HepG2 (cell line): ENCODE data around the gene KAT6B. TPM values are rescaled to one million over a fixed set of nuclear protein-coding genes. Genes with fewer than 3 reads are reported as not detected.

ENCODE experiments used
- ATAC-seq: fragments of 200-7000 bp; cut with Tn5 transposase; 3 replicates; pipeline ENCODE4 v1.9.1; 2020; ENCODE audit warnings: mild to moderate bottlenecking, moderate library complexity
- BruUV-seq: library from RNA; stranded (reverse); fragments of 400-500 nt; replicated peaks from 2 replicates; lab custom pipeline; 2021; lab: Mats Ljungman, UMichigan
- CTCF ChIA-PET: fragments of 300-600 bp; formaldehyde crosslinking; extraction: SDS; loops from one replicate; lab custom pipeline; 2021; ENCODE audit warnings: low total read pairs, inconsistent platforms, low intra/inter-chr PET ratio; lab: Yijun Ruan, JAX
- POLR2A ChIA-PET: fragments of 350-600 bp; sonication (Branson Sonifier 250); formaldehyde crosslinking; loops from one replicate; lab custom pipeline; 2020; ENCODE audit warnings: antibody characterized with exemption, inconsistent platforms; lab: Yijun Ruan, JAX
- DNase-seq: peaks from one replicate; pipeline ENCODE4 v3.0.0-alpha.2; 2015; ENCODE audit warnings: low spot score
- FAIRE-seq: peaks from 3 replicates; lab custom pipeline; 2011; peaks lifted over from hg19 to GRCh38; lab: Jason Lieb, UNC
- H2AFZ ChIP-seq: one replicate; pipeline ENCODE4 v1.6.1; 2011; ENCODE audit warnings: low read length, inconsistent platforms
- H3K27ac ChIP-seq: fragments of 300-600 bp; 3 replicates; pipeline ENCODE4 v1.8.0; 2011; ENCODE audit warnings: mixed run types, mild to moderate bottlenecking, mixed read lengths, low read length, inconsistent platforms; ENCODE audit not compliant: insufficient read depth; ENCODE audit errors: extremely low read length
- H3K27me3 ChIP-seq, 2 experiments: fragments of 200-600 bp in 1 of 2; 2 replicates in 1 of 2; 3 replicates in 1 of 2; pipeline versions ENCODE4 v1.6.0 to v1.8.0; 2011; ENCODE audit warnings: low read length in 2 of 2, mild to moderate bottlenecking in 2 of 2, moderate library complexity in 2 of 2, inconsistent platforms in 1 of 2; ENCODE audit not compliant: insufficient read depth in 2 of 2, control insufficient read depth in 1 of 2
- H3K36me3 ChIP-seq, 2 experiments: fragments of 200-600 bp in 1 of 2; replicated peaks in 1 of 2; 2 replicates in 1 of 2; 3 replicates in 1 of 2; pipeline versions ENCODE4 v1.5.1 to v1.8.0; 2011; ENCODE audit warnings: low read length in 2 of 2, inconsistent platforms in 1 of 2; ENCODE audit not compliant: insufficient read depth in 2 of 2, control insufficient read depth in 1 of 2
- H3K4me1 ChIP-seq: 2 replicates; pipeline ENCODE4 v1.5.1; 2012; ENCODE audit warnings: low read length, inconsistent platforms; ENCODE audit not compliant: insufficient read depth
- H3K4me2 ChIP-seq: 2 replicates; pipeline ENCODE4 v1.6.0; 2011; ENCODE audit warnings: low read depth, low read length, inconsistent platforms
- H3K4me3 ChIP-seq, 3 experiments: fragments of 200-600 bp in 1 of 3; sonication (generic), shearing (Covaris generic) in 1 of 3; replicated peaks in 1 of 3; 2 replicates each; pipeline ENCODE4 v1.5.1; 2011 to 2016; ENCODE audit warnings: low read length in 3 of 3, inconsistent platforms in 2 of 3, low read depth in 2 of 3, mild to moderate bottlenecking in 2 of 3, control low read depth in 1 of 3, mixed read lengths in 1 of 3; ENCODE audit not compliant: insufficient read depth in 1 of 3
- H3K79me2 ChIP-seq: one replicate; pipeline ENCODE4 v1.6.1; 2011; ENCODE audit warnings: low read length, inconsistent platforms; ENCODE audit not compliant: insufficient read depth
- H3K9ac ChIP-seq: 2 replicates; pipeline ENCODE4 v1.6.0; 2011; ENCODE audit warnings: mild to moderate bottlenecking, low read depth, low read length, inconsistent platforms; ENCODE audit not compliant: insufficient read depth
- H3K9me3 ChIP-seq: 2 replicates; pipeline ENCODE4 v1.5.1; 2012; ENCODE audit warnings: mild to moderate bottlenecking, low read length
- H4K20me1 ChIP-seq: 2 replicates; pipeline ENCODE4 v1.6.0; 2011; ENCODE audit warnings: inconsistent platforms, mild to moderate bottlenecking, low read length, moderate library complexity; ENCODE audit not compliant: insufficient read depth
- AHDC1 ChIP-seq: sonication (generic); formaldehyde crosslinking; IDR thresholded peaks from 2 replicates; pipeline ENCODE4 v1.5.1; 2020; ENCODE audit warnings: mild to moderate bottlenecking, missing genetic modification reagents, borderline replicate concordance
- BHLHE40 ChIP-seq: IDR thresholded peaks from 2 replicates; pipeline ENCODE4 v1.6.1; 2011; ENCODE audit warnings: low read length, improper control_type of control experiment
- HDAC2 ChIP-seq: sonication (generic); formaldehyde crosslinking; IDR thresholded peaks from 2 replicates; pipeline ENCODE4 v1.4.0; 2020; ENCODE audit warnings: missing genetic modification reagents
- MEIS1 ChIP-seq: sonication (generic); formaldehyde crosslinking; IDR thresholded peaks from 2 replicates; pipeline ENCODE4 v1.9.0; 2021; ENCODE audit warnings: mild to moderate bottlenecking, missing genetic modification reagents, moderate library complexity, borderline replicate concordance
- MXI1 ChIP-seq: IDR thresholded peaks from 3 replicates; pipeline ENCODE4 v1.6.1; 2012; ENCODE audit warnings: low read depth, low read length, inconsistent platforms, borderline replicate concordance
- NFKB2 ChIP-seq: sonication (generic); formaldehyde crosslinking; IDR thresholded peaks from 2 replicates; pipeline ENCODE4 v1.4.0; 2020; ENCODE audit warnings: missing genetic modification reagents, borderline replicate concordance
- PCBP1 ChIP-seq: fragments of 200-400 bp; formaldehyde crosslinking; IDR thresholded peaks from 2 replicates; pipeline ENCODE4 v1.6.1; 2017; ENCODE audit warnings: mild to moderate bottlenecking, low read depth, low read length, borderline replicate concordance
- RNF219 ChIP-seq: sonication (generic); formaldehyde crosslinking; IDR thresholded peaks from 2 replicates; pipeline ENCODE4 v1.5.0; 2020; ENCODE audit warnings: mild to moderate bottlenecking, missing genetic modification reagents
- SP4 ChIP-seq: sonication (generic); formaldehyde crosslinking; IDR thresholded peaks from 2 replicates; pipeline ENCODE4 v1.8.1; 2023; ENCODE audit warnings: mild to moderate bottlenecking, missing genetic modification reagents
- TBX3 ChIP-seq: fragments of 450-650 bp; IDR thresholded peaks from 2 replicates; pipeline ENCODE4 v1.6.1; 2017; ENCODE audit warnings: antibody characterized with exemption, mild to moderate bottlenecking, inconsistent platforms, borderline replicate concordance
- ZBTB33 ChIP-seq: sonication (generic); formaldehyde crosslinking; IDR thresholded peaks from 2 replicates; pipeline ENCODE4 v1.4.0; 2020; ENCODE audit warnings: missing genetic modification reagents
- ZNF274 ChIP-seq: sonication (generic); formaldehyde crosslinking; IDR thresholded peaks from 2 replicates; pipeline ENCODE4 v1.5.1; 2020; ENCODE audit warnings: mild to moderate bottlenecking, missing genetic modification reagents
- ZNF34 ChIP-seq: sonication (generic); formaldehyde crosslinking; IDR thresholded peaks from 2 replicates; pipeline ENCODE4 v1.4.0; 2020; ENCODE audit warnings: mild to moderate bottlenecking, missing genetic modification reagents, borderline replicate concordance
- ZNF660 ChIP-seq: sonication (generic); formaldehyde crosslinking; IDR thresholded peaks from 2 replicates; pipeline ENCODE4 v1.5.1; 2020; ENCODE audit warnings: mild to moderate bottlenecking, low read depth, missing genetic modification reagents, borderline replicate concordance
- ZNF749 ChIP-seq: sonication (generic); formaldehyde crosslinking; IDR thresholded peaks from 2 replicates; pipeline ENCODE4 v1.8.0; 2022; ENCODE audit warnings: mild to moderate bottlenecking, missing genetic modification reagents, moderate library complexity, borderline replicate concordance
- ZNF788 ChIP-seq: sonication (generic); formaldehyde crosslinking; IDR thresholded peaks from 2 replicates; pipeline ENCODE4 v1.5.0; 2020; ENCODE audit warnings: mild to moderate bottlenecking, missing genetic modification reagents, borderline replicate concordance
- WGBS: methylation state at CpG from one replicate; pipeline ENCODE4 v1.1.6; 2017; ENCODE audit warnings: low lambda C conversion rate; 5-methylcytosine and 5-hydroxymethylcytosine counted together
- in situ Hi-C: cut with HindIII; loops from 2 replicates; pipeline ENCODE4 v1.10.0; 2017; ENCODE audit warnings: low pct_unique_long_range_greater_than_20kb; ENCODE audit not compliant: extremely low pct_ligation_motif_present
- intact Hi-C: fragments of 100-400 bp; cut with micrococcal nuclease; formaldehyde crosslinking; loops from one replicate; pipeline ENCODE4 v1.10.0; 2022; ENCODE audit not compliant: unreplicated experiment
- polyA plus RNA-seq, 8 experiments: library from polyadenylated mRNA; depleted of rRNA in 3 of 8; stranded (reverse) in 7 of 8; unstranded in 1 of 8; fragments of >200 nt; fragmentation: Illumina TruSeq in 4 of 8; extraction: Trizol in 4 of 8; gene quantifications; 2 replicates each; pipeline versions ENCODE4 v1.2.1 to v1.2.3, GENCODE V29; 2011 to 2016; ENCODE audit warnings: low read depth in 4 of 8, missing spikeins in 1 of 8, mixed read lengths in 1 of 8; ENCODE audit not compliant: insufficient read depth in 1 of 8
- total RNA-seq, 5 experiments: library from RNA; depleted of rRNA; stranded (reverse); fragments of >200 nt; fragmentation: Illumina TruSeq; extraction: Trizol; gene quantifications; 2 replicates each; pipeline ENCODE4 v1.2.3, GENCODE V29; 2016; ENCODE audit warnings: low read depth in 1 of 5

Gene KAT6B
- total and polyA plus RNA-seq, 2 of the 13 experiments (the other 11 are each of a cell fraction or from before 2014, with no cell fraction given) = 3.0 to 9.5 TPM

GRCh38 chr10:75030371-75030770, 204.0 kb downstream of the KAT6B start:
- FAIRE-seq (no peak), DNase-seq (no peak), ATAC-seq (no peak)
- BruUV-seq = no TSS peak
- H3K27me3 ChIP-seq = no peaks in the 10 kb centered on the region
- in situ Hi-C loops (no loop called here), intact Hi-C loops (no loop called here)
- no peak overlapping the region for H3K9ac ChIP-seq
- H3K4me2 ChIP-seq = no peak overlapping the region
- H2AFZ ChIP-seq = no peak overlapping the region
- peaks cover 15 to 42% of the 10 kb centered on the region in 2 experiments; a peak in 4 of 5 replicates for H3K36me3 ChIP-seq
- 96% methylated on average over 10 of the region's 10 CpGs for WGBS
- H4K20me1 ChIP-seq = no peaks in the 10 kb centered on the region
- no peak overlapping the region for H3K27ac ChIP-seq
- no peaks in the 10 kb centered on the region for H3K9me3 ChIP-seq
- ChIA-PET CTCF (no interaction called here), POLR2A (no interaction called here)
- peaks cover 7% of the 10 kb centered on the region; the same call in 1 of the 2 replicates for H3K4me1 ChIP-seq
- H3K4me3 ChIP-seq = no peak overlapping the region
- H3K79me2 ChIP-seq = no peaks in the 10 kb centered on the region
- TF ChIP-seq ZNF34 (CRISPR knock-in tag) = no peak
- TF ChIP-seq AHDC1 (CRISPR knock-in tag) = no peak
- TF ChIP-seq ZNF274 (CRISPR knock-in tag) = no peak
- TF ChIP-seq NFKB2 (CRISPR knock-in tag) = no peak
- no peak for TF ChIP-seq ZBTB33
- no peak for TF ChIP-seq PCBP1
- no peak for TF ChIP-seq MXI1
- no peak for TF ChIP-seq MEIS1 (CRISPR knock-in tag)
- no peak for TF ChIP-seq SP4 (CRISPR knock-in tag)
- no peak for TF ChIP-seq ZNF788 (CRISPR knock-in tag)
- no peak for TF ChIP-seq ZNF749 (CRISPR knock-in tag)
- no peak for TF ChIP-seq ZNF660 (CRISPR knock-in tag)
- TF ChIP-seq RNF219 (CRISPR knock-in tag) = no peak
- TF ChIP-seq HDAC2 (CRISPR knock-in tag) = no peak
- no peak for TF ChIP-seq BHLHE40
- TF ChIP-seq TBX3 = no peak
